GM18858 (cell line): ENCODE data around the gene C14orf180.

Source experiments
- ATAC-seq: cut with Tn5 transposase; IDR thresholded peaks from one replicate; pipeline ENCODE4 v1.9.1; 2021; ENCODE audit not compliant: unreplicated experiment

C14orf180 gene

DNA sequence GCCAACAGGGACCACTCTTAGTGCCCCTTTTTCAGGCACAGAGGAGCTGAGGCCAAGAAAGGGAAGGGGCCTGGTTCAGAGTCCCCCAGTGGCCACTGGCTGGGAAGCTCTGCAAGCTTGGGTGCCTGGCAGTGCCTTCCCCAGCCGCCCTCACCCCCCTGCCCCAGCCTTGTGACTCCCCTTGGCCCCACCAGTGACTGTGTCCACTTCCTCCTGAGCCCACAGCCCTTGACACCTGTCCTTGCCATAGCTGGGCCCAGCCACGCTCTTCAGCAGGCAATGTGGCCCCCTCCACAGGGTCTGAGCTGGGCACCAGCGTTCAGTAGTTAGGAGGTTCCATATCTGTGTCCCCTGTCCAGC, 19.0 kb upstream of the C14orf180 start:
- no peak for ATAC-seq

DNA sequence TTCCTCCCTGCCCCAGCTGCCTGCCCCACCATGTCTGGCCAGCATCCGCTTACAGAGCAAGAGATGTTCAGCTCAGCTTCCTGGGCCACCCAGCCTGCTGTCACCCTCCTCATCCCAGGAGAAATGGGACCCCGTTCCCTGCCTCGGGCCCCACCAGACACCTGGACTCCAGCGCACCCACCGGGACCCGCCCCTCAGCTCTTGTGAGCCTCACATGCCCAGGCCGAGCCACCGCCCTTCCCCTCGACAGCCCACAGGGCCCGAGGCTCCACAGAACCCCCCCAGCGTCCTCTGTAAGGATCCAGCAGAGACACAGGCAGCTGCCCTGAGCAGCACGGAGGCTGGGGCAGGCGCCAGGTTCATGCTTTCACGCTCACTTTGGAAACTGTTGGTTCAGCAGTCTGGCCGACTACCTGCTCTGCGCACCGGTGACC, 18.4 kb upstream of the C14orf180 start:
- no peak for ATAC-seq

DNA sequence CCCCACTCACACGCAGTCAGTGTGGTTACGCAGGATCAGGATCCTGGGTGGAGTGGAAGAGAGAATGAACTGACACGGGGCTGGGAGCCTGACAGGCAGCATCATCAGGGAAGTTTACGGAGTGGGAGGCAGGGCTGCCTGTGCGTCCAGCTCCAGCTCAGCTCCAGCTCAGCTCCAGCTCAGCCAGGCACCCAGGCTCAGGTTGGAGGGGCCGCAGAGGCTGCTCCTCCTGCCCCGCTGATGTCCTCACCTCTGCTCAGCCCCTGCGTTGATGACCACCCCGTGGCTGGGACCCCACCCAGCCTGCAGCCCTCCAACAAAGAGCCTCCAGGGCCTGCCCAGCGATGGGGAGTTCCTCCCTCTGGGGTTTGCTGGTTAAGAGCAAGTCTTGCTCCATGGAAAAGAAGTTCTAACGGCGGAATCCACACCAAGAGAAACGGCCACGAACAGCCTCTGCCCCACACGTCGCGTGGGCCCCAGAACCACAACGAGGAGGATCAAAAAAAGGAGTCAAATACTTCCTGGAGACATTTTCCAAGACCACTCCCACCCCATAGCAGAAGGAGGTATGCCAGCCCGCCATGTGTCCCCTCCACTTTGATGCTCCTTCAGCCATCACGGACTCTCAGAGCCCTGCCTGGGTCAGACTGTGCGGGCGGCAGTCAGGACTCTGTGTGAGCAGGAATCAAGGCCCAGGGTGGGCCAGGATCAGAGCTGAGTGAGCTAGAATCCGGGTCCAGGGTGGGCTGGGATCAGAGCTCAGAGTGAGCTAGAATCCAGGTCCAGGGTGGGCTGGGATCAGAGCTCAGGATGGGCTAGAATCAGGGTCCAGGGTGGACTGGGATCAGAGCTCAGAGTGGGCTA, 17.7 kb upstream of the C14orf180 start:
- ATAC-seq: no peak

DNA sequence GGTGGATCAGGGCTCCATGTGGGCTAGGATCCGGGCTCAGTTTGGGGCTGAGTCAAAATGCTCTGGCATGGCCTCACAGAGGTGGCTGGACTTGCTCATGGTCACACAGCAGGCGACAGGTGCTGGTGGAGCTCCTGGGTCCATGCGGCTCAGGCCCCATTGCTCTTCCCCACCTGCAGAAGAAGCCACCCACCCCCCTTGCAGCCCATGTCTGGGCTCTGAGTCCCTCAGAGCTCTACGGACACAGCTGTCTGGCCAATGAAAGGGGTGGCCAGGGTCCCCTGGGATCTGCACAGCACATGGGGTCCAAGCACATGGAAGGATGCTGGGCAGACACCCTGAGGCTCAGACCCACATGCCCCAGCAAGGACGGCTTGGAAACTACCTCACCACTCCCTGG, 17.0 kb upstream of the C14orf180 start:
- no peak for ATAC-seq

DNA sequence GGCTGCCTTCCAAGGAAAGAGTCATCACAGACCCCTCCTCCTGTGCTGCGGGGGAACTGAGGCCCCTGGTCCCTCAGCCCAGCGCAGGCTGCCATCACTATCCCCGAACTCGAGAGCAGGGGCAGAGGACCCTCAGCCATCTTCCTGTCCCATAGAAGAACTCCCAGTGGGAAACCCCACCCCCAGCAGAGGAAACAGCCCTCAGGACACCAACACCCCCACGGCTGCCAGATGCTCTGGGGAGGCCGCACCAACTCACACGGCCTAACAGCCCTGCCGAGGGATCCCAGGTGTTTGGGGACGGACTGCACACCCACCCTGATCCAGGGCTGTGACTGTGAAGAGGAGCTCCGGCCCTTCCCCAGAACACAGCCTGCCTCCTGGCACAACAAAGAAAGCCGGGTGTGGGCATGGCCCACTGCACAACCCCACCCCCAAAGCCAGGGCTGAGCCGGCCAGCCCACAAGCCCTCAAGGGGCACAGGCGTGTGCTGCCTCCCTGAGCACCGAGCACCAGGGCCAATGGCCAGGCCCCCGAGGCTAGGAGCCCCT, 16.3 kb upstream of the C14orf180 start:
- no peak for ATAC-seq

DNA sequence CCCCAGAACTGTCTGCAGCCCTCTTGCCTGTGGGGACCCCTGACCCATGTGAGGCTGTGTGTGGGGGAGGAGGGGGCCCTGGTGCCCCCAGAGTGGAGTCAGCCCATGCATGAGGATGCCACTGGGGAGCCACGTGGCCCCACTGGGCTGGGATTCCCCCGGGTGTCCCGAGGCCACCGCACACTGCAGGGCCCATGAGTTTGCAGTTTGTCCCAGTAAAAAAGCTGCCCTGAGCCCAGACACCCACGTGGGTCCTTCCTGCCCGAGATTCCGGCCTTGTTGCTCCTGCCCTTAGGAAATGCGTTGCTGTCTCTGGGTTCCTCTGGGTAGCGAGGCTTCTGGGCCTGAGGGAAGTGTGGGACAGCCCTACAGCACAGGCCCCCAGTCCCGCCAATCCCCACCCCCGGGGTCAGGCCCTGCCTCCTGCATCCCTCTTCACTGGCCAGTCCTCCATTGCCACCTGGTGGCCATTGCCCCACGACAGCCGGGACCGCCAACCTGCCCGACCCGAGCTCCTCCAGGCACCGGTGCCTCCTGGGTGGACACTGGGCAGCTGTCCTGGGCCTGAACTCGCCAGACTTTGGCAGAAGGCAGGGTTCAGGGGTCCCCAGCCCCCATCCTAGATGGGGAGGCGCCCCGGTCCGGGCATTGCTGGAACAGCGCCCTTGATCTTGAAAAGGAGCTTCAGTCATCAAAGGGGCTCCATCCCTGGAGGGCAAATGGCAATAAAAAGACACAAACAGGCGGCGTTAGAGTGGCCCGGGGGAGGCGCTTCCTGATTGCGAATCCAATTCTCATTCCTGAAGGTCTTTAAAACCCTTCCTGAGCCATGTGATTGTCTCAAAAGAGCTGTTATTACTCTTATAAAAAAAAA, 15.6 kb upstream of the C14orf180 start:
- ATAC-seq: no peak

DNA sequence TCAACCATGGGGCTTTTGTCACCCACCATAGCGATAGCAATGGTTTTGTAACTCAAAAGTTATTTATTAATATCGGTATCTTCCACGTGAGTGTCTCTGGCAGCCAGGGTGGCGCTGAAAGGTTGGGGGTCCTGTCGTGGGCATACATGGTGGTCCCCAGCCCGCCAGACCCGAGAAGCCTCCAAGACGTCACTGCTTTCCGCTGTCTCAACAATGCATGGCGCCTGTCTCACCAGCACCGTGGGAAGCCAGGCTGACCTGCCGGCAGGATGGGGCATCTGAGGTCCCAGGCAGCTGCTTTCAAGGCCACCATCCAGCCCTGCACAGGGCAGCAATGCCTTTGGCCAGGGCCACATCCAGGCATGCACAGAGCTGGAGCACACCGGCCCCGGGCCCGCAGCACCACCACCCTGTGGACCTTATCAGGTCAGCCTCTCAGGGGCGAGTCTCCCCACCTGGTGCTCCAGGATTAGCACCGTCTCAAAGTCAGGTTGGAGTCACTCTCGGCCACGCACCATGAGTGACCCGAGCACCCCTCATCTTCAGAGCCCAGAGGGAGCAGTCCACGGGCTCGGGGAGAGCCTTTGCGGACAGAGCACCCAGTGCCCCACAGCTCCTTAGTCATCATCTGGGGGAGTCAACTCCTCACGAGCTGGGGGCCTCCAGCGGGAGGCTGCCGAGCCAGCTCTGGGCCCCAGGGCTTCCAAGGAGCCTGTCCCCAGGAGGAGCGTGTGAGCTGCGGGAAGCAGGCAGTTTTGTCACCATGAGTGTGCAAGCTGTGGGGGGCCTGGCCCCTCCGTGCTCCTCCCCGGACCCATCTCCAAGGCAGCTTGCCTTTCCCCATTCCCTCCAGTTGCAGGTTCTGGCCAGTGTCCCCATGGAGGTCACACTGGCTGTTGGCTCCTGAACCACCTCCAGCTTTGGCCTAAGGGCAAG, 14.6 kb upstream of the C14orf180 start:
- no peak for ATAC-seq

DNA sequence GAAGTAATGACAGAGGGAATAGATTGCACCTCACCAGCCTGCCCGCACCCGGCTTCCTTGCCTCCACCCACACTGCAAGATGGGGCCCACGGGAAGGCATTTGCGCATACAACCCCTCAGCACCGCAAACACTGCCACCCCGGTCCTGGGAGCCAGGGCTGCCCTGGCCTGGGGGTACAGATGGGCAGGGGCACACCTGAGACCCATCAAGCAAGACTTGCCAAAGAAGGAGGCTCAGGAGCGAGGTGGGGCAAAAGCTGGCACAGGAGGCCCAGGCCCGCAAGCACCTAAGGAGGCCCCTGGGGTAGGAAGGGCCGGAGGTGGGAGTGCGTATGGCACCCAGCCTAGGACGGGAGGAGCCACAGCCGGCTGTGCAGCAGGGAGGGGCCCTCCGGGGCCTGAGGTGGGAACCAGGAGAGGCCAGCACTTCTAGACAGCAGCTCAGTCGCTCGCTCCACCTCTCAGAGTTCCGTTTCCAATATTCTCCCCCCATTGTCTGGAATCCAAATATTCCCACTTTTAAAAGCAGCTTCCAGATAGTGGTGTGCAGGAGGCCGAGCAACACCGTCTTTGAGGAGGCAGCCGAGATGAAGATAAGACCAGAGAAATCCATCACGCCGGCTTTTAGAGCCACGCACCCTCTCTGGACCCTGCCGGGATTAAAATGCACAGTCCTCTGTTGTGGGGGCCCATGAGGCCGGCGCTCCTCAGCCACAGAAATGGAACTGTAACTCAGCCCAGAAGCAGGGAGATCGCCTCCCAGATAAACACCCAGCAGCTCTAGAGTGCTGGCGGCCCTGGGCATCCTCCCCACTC, 12.2 kb upstream of the C14orf180 start:
- ATAC-seq: no peak

DNA sequence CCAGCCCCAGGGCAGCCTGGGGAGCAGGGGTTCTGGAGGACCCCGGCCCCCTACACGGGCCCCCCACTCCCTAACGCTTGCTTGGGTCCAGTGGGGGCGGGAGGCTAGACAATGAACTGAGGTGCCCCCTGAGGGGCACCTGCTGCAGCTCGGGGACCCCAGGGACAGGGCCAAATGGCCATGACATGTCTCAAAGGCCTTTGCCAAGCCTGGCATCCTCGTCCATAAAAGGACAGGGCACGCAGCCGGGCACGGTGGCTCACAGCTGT, 11.7 kb upstream of the C14orf180 start:
- ATAC-seq: no peak

DNA sequence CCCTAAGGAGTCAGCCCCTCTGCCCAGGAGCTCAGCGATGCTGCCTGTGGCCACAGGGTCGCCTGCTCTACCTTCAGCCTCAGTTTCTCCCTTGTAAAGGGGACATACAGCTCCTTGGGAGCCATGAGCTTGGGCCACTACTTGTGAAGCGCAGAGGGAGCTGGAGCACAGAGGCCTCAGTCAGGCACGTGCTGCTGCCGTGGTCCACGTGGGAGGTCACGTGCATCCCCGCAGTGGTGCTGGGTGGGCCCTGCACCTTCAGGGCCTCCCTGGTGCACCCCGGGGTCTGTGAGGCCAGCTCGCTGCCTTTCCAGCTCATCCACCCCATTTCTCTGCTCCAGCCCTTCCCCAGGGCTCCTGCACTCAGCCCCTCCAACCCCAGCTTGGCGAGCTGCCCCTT, 10.9 kb upstream of the C14orf180 start:
- ATAC-seq: no peak

DNA sequence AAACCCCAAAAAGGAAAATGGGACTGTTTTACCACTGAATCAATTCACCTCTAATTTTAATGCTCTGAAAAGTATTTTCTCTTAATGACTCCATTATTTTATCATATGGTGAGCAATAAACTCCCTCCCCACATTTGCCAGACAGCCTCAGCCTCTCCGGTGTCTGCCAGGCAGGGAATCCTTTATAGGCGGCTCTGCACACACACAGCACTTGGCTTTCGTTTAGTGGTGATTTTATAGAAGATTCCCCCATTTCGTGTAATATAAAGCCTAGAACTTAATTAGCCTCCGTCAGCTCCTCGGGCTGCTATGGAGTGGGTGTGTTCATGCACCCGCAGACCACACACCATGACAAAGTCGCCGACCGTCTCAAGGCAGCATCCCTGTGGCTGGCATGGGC, 10.1 kb upstream of the C14orf180 start:
- no peak for ATAC-seq

DNA sequence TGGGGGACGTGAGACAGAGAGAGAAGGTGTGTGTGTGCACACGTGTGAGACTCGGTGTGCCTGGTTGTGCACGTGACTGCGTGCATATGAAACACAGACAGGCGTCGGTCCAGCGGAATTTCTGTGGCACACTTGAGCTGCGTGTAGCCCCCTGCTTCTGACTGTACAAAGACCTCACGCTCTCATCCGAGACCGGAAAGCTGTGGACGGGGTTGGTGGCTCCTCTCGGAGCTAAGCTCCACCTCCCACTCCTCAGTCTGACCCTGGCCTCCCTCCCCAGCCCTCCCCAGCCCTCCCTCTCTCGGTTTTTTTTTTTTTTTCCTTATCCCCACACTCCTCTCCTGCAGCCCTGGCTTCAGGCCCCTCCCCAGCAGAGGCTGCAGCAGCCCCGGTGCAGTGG, 8.3 kb upstream of the C14orf180 start:
- no peak for ATAC-seq

DNA sequence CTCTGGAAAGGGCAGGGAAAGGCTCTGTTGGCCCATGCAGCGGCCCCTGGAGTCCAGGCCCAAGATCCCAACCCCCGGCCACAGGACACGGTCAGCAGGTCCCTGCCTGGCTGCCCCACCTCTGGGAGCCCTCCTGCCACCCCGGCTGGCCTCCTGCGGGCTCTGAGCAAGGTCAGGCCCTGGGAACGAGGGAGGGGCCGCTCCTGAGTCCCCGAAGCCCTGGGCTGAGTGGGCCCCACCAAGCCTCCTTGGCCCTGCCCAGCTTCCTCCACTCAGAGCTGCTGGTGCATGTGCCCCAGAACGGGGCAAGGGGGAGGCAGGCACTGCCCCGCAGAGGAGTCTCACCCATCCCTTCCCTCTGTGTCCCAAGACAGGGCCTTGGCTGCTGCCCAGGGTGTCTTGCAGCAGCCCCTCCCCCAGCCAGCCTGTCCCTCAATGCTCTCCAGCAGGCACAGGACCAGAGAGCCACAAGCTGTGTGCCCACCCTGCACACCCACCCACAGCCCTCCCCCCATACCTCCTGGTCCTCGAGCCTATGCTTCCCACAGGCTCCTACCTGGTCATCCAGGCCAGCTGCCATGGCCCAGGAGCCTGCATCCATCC, 7.4 kb upstream of the C14orf180 start:
- no peak for ATAC-seq

DNA sequence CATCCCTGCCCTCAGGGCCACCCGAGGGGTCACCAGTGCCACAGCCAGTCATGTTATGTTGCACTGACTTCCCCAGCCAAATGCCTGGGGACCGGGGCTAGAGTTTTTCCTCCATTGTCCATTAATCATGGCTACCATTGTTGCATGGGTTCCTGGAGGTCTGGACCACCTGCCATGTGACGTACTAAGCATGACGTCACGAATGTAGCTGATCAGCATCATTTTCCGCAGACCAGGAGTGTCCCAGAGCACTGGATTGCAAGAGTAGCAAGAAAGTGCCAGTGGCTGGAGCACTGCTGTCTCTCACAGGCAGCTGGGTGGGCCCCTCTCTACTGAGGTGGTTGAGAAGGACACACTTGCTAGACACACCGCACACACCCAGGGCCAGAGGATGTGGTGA, 6.9 kb upstream of the C14orf180 start:
- ATAC-seq: no peak

DNA sequence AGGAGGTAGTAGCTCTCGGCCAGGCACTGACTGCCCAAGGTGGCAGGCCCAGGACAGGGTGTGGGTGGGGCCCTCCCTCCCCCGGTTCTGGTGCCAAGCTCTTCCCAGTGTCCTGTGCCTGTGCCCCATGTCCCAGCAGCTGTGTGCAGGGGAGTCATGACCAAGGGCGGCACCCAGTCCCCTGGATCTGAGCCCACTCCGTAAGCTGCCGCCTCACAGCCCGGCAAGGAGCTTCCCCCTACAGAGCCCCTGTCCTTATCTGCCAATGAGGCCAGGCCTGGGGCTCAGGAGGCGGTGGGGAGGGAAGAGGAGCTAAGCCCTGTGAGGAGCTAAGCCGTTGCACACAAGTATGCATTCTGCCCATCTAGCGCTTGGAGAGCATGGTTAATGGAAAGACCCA, 5.6 kb upstream of the C14orf180 start:
- ATAC-seq: no peak

DNA sequence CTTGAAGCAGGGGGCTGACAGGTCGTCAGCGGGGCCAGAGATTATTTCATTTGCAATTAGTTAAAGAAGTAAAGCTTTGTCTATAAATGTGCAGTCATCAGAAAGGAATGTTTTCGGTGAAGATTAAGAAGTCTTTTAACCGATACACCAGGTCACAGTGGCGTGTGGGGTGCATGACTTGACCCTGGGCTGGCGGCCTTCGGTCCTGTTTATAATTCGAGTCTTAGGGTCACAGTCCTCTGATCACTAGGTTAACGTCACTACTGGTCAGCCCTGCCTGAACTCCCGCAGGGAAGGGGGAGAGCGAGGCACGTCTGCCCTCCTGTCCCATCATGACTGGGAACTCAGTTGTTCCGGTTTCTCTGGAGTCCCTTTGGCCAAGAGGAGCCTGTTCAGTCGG, 5.0 kb upstream of the C14orf180 start:
- ATAC-seq: no peak

DNA sequence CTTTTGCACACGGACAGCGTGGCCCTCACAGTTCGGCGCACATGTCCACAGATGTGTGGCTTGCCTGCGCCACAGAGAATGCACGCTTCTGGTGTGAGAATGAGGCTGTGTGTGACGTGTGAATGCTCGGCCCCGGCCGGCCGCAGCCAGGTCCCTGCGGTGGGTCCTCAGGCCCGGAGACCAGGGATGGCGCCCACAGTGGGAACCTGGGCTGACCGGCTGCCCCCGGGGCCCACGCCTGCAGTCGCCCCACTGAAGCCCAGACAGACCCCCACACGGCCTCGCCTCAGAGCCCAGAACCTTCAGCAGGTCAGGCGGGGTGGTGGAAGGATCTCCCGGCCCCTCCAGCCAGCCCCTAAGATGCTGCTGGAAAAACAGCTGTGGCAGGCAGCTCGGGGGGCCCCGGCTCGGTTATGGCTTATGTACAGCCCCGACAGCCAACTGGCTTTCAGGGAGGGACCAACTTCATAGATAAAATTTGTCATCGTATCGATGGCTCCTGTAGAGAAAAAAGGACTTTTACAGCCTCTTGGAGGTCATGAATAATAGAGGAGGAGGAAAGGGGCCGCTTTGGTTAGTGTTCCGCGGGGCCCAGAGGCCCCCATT, 4.5 kb upstream of the C14orf180 start:
- no peak for ATAC-seq

DNA sequence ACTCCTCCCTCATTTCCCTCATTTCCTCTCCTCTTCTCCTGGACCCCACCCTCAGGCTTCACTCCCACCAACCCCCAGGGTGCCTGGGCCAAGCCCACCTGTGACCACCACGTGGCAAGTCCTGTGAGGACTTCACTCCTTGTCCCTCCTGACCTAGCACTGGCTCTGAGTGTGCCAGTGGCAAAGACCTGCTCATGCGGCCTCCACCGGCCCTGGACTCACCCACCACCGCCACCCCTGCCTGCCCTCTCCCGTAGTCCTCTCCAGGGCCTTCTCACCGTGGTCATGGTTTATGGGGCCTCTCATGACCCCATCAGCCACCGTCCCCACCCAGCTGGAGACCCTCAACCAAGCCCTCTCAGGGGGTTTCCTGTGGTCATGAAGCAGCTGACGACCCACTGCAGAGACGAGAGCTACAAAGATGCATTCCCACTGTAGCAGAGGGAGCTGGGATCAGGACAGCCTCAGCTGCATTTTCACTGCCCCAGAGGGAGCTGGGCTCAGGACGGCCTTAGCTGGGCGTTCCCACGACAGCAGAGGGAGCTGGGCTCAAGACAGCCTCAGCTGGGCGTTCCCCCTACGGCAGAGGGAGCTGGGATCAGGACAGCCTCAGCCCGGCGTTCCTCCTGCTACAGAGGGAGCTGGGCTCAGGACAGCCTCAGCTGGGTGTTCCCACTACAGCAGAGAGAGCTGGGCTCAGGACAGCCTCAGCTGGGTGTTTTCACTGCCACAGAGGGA, 3.2 kb upstream of the C14orf180 start:
- ATAC-seq: no peak

DNA sequence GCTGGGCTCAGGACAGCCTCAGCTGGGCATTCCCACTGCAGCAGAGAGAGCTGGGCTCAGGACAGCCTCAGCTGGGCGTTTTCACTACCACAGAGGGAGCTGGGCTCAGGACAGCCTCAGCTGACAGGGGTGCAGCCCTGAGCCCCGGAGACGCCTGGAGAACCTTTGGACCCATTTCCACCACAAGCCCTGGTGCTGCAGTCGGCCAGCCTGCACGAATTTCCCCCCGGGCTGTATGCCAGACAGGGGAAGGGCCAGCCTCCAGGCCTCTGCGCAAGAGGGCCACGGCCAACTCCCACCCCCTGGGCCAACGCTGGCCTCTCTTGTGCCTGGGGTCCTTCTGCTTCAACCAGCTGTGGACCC, 2.6 kb upstream of the C14orf180 start:
- no peak for ATAC-seq
